ENCODE measurements around the gene CCDC12.

DNA sequence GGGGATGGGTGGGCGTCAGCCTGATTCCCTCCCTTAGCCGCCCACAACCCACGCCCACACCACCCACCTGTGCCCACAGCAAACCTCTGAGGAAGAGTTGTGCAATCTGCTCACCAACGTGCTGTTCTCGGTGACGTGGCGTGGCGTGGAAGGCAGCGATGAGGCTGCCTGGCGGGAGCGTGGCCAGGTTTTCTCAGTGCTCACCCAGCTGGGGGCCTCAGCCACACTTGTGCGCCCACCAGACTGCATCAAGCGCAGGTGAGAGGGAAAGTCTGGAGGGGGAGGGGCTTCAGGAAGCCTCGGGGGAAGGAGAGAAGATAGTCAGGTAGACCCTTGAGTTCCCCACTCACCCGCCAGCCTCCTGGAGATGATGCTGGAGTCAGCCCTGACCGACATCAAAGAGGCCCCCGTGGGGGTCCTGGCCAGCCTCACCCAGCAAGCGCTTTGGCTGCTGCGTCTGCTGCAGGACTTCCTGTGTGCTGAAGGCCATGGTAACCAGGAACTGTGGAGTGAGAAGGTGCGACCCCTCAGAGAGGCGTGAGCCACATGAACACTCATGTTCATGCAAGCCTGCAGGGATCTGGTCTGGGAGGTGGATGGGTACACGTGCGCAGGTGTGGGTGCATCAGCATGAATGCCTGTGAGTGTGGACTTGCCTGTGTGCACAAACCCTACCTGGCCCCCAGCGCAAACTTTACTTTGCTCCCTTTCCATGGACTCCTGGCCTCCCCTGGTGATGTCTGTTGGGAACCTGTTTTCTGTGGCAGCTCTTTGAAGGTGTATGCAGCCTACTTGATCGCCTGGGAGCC lies 24.6 kb upstream of the CCDC12 start:
- no peak for TF ChIP-seq EZH2 (IDR thresholded peaks at IDR 0.05)
- TF ChIP-seq, protein P1, sequence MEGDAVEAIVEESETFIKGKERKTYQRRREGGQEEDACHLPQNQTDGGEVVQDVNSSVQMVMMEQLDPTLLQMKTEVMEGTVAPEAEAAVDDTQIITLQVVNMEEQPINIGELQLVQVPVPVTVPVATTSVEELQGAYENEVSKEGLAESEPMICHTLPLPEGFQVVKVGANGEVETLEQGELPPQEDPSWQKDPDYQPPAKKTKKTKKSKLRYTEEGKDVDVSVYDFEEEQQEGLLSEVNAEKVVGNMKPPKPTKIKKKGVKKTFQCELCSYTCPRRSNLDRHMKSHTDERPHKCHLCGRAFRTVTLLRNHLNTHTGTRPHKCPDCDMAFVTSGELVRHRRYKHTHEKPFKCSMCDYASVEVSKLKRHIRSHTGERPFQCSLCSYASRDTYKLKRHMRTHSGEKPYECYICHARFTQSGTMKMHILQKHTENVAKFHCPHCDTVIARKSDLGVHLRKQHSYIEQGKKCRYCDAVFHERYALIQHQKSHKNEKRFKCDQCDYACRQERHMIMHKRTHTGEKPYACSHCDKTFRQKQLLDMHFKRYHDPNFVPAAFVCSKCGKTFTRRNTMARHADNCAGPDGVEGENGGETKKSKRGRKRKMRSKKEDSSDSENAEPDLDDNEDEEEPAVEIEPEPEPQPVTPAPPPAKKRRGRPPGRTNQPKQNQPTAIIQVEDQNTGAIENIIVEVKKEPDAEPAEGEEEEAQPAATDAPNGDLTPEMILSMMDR (IDR thresholded peaks at IDR 0.05 in 2 of 3, conservative IDR thresholded peaks at IDR 0.05 in 1 of 3; ENCODE audit: borderline replicate concordance in 1 of 3, insufficient read depth in 1 of 3, low read depth in 2 of 3, low read length in 2 of 3) = no peak
